Heart right ventricle (tissue), 16 donors: ENCODE results near the gene ARL16. TPM values are rescaled to one million over a fixed set of nuclear protein-coding genes. Genes with fewer than 3 reads are reported as not detected.

ENCODE experiments used
- ATAC-seq, 8 donors: fragments of 200-7000 bp; cut with Tn5 transposase; one replicate each; pipeline ENCODE4 v1.9.1; 2020; ENCODE audit warnings: mild to moderate bottlenecking in 8 of 8, moderate library complexity in 8 of 8, moderate number of reproducible peaks in 1 of 8
- DNase-seq, 2 donors: peaks; one replicate each; pipeline ENCODE4 v3.0.0-alpha.2; 2020
- H3K27ac ChIP-seq, 10 donors: fragments of 200-600 bp; sonication (generic) in 2 of 10; one replicate each; pipeline versions ENCODE4 v1.5.0 to v1.8.0; 2020 to 2022; ENCODE audit warnings: mild to moderate bottlenecking in 3 of 10
- H3K27me3 ChIP-seq, 7 donors: fragments of 200-600 bp; one replicate each; pipeline ENCODE4 v1.8.0; 2021 to 2022; ENCODE audit warnings: mild to moderate bottlenecking in 2 of 7
- H3K36me3 ChIP-seq, 9 donors: fragments of 200-600 bp; sonication (generic) in 1 of 9; one replicate each; pipeline versions ENCODE4 v1.5.0 to v1.8.0; 2020 to 2022; ENCODE audit warnings: mild to moderate bottlenecking in 2 of 9
- H3K4me1 ChIP-seq, 9 donors: fragments of 200-600 bp; sonication (generic) in 1 of 9; one replicate each; pipeline versions ENCODE4 v1.5.0 to v1.8.0; 2020 to 2022; ENCODE audit warnings: mild to moderate bottlenecking in 4 of 9
- H3K4me3 ChIP-seq, 10 donors: fragments of 200-600 bp; sonication (generic) in 2 of 10; one replicate each; pipeline versions ENCODE4 v1.5.0 to v1.8.0; 2020 to 2022; ENCODE audit warnings: mild to moderate bottlenecking in 7 of 10, moderate library complexity in 2 of 10
- H3K9me3 ChIP-seq, 11 donors: fragments of 200-600 bp in 10 of 11; sonication (generic) in 2 of 11; one replicate each; pipeline versions ENCODE4 v1.5.0 to v1.8.0; 2013 to 2022; ENCODE audit warnings: mild to moderate bottlenecking in 2 of 11, control low read depth in 1 of 11, moderate library complexity in 1 of 11
- WGBS, 2 donors: extraction: QIAGEN DNeasy Blood & Tissue Kit; methylation state at CpG; one replicate each; pipeline ENCODE4 v1.1.7; 2013; ENCODE audit warnings: inconsistent platforms in 1 of 2; 5-methylcytosine and 5-hydroxymethylcytosine counted together
- intact Hi-C, 10 donors: fragments of 100-400 bp; cut with DNase I; formaldehyde crosslinking; loops; one replicate each; pipeline versions ENCODE4 v1.11.1 to v1.14.2; 2022
- polyA plus RNA-seq, 2 donors: library from polyadenylated mRNA; stranded (reverse); fragments of 200-250 nt; gene quantifications; one replicate each; pipeline ENCODE4 v1.2.3, GENCODE V29; 2013
- total RNA-seq, 10 donors: library from RNA; stranded (reverse); fragmentation: NEBNext Ultra II Directional in 3 of 10; extraction: Animal tissue kit (Norgen Biotek cat#: 25700) in 3 of 10; gene quantifications; one replicate each; pipeline versions ENCODE4 v1.2.1 to v1.2.4, GENCODE V29; 2021 to 2023
- TF ChIP-seq, protein P1 (sequence below), 9 donors: fragments of 200-600 bp; sonication (generic) in 2 of 9; IDR thresholded peaks; one replicate each; pipeline versions ENCODE4 v1.5.0 to v1.8.0; 2021 to 2022; ENCODE audit warnings: antibody characterized with exemption in 9 of 9, mild to moderate bottlenecking in 5 of 9, moderate library complexity in 1 of 9
- donor health status: Arrhythmogenic right ventricular cardiomyopathy.
- donor health status: ischemic (EF 13 %, LVEDD 7.1; RV severe dilation, severe dysfunction).
- donor health status: healthy with polysubstance abuse.
- donor health status: DM: no; HTN: yes; CAD: no.
- donor health status: DM: no; HTN: no; CAD: no.
- donor health status: ischemic (EF 25% LVEDD 6.9; RV normal size, moderate dysfunction).
- donor health status: ischemic (EF 25% LVEDD 5.7; RV mildly dilated, moderate dysfunction).
- donor health status: healthy.
- donor health status: DM: yes; HTN: yes; CAD: no.
- donor health status: Ischemic cardiomyopathy.
- donor health status: ischemic (EF 35%, LVEDD 5.7; RV mildly dilated, moderate dysfunction).
- donor health status: nonischemic (EF 11% LVEDD 7.7; RV severe dilation, severe dysfunction).
- donor health status: DM: yes; HTN: yes; CAD: no.
- donor health status: PGD.
- donor health status: ischemic (EF 29% LVEDD 5.4; RV normal size, mild dysfunction).
- donor health status: nonischemic (EF 23%, LVEDD 6.1; RV moderate dilation, normal function).

The ARL16 gene
- total and polyA plus RNA-seq, 12 donors: 11.1 to 41.2 (median 16.7) TPM

DNA sequence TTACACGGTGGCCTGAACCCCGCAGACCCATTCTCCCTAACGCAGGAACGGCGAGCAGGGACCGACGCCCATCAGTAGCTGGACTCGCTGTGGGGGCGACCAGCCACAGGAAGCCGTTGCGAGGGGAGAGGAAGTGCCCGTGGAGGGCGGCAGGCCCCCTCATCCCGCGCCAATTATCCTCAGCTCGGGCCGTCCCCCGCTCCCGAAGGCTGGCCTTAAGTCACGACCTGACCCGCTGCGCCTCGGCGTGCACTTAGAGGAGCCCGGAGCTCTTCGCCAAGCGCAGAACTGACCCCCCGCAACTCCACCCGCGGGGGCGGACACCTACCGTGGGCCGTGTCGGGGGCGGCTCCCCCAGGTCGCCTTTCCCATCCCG, 401 bp downstream of the ARL16 start:
- no peaks in the 10 kb centered on the region for H3K9me3 ChIP-seq
- intact Hi-C loops: loop anchor here in 1 of 10 donors (1.0 kb wide), 1 partner anchor 17 kb away; the partner anchor contains the start of genes CCDC137 and OXLD1
- H3K4me3 ChIP-seq: peak overlapping the region; percentile 64 to 100 (median 95)
- DNase-seq (no peak), ATAC-seq (peak in 7 of 8 donors; percentile 2 to 29 (median 16))
- no peaks in the 10 kb centered on the region for H3K27me3 ChIP-seq
- 0 to 1% methylated on average over 37 of the region's 37 CpGs for WGBS, 2 donors
- peak overlapping the region in 9 of 10 donors; percentile 56 to 96 (median 91) for H3K27ac ChIP-seq
- H3K4me1 ChIP-seq: peaks cover 15 to 57% (median 32%) of the 10 kb centered on the region in 9 donors
- H3K36me3 ChIP-seq: peaks cover 0 to 46% (median 19%) of the 10 kb centered on the region in 9 donors
- TF ChIP-seq, protein P1, sequence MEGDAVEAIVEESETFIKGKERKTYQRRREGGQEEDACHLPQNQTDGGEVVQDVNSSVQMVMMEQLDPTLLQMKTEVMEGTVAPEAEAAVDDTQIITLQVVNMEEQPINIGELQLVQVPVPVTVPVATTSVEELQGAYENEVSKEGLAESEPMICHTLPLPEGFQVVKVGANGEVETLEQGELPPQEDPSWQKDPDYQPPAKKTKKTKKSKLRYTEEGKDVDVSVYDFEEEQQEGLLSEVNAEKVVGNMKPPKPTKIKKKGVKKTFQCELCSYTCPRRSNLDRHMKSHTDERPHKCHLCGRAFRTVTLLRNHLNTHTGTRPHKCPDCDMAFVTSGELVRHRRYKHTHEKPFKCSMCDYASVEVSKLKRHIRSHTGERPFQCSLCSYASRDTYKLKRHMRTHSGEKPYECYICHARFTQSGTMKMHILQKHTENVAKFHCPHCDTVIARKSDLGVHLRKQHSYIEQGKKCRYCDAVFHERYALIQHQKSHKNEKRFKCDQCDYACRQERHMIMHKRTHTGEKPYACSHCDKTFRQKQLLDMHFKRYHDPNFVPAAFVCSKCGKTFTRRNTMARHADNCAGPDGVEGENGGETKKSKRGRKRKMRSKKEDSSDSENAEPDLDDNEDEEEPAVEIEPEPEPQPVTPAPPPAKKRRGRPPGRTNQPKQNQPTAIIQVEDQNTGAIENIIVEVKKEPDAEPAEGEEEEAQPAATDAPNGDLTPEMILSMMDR (IDR thresholded peaks at IDR 0.05): no peak

DNA sequence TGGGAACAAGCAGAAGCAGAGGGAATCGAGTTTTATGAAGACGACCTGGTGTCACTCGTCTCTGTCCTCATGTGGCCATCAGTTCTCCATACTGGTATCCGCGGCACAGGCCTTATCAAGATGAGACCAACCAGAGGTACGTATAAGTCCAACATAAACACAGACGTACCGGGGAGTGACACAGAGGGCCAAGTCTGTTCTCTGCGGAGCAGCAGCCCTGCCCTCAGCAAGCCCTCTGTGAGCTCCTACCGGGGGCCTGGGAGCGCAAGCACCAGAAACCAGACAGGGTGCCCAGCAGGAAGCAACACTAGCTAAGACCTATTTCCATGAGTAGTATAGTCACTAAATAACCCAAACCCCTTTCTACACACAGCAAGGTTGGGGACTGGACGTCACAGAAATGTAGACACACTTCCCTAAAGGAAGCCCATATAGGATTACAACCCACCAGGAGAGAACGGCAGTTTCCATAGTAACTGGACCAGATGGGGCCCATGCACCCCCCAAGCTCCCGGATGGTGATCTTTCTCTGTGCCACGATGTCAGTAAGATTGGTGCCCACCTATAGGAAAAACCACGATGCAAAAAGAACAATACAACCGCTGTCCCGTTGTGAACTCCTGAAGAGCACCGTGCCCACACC, 911 bp downstream of the ARL16 start:
- Histone ChIP-seq H3K9me3 (no peaks in the 10 kb centered on the region), H3K4me1 (peaks cover 15 to 57% (median 32%) of the 10 kb centered on the region in 9 donors), H3K36me3 (peaks cover 0 to 41% (median 15%) of the 10 kb centered on the region in 9 donors), H3K4me3 (peak overlapping the region; percentile 64 to 100 (median 95)), H3K27me3 (no peaks in the 10 kb centered on the region), H3K27ac (peak overlapping the region in 9 of 10 donors; percentile 56 to 96 (median 91))
- ATAC-seq (no peak), DNase-seq (no peak)
- intact Hi-C loops: loop anchor here in 1 of 10 donors (1.0 kb wide), 1 partner anchor 16 kb away; the partner anchor contains the start of genes CCDC137 and OXLD1
- TF ChIP-seq, protein P1 (IDR thresholded peaks at IDR 0.05): no peak
- 34 to 40% methylated on average over 19 of the region's 19 CpGs for WGBS, 2 donors

DNA sequence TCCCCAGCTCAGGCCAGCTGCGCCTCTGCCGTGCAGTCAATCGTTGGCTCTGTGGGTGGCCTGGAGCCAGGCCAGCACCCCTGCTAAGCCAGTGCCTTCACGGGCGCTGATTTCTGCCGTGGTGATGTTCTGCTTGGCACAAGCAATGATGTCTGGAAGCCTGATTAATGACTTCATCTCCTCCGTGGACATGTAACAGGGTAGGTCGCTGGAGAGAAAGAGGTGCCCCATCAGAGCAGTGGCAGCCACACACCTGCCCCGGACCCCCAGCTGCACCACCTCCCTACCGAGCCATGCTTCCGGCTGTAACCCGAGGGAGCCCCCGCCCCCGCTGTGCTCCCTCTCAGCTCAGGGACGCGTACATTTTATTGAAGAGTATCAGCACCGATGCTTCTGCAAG, 1.9 kb downstream of the ARL16 start:
- no peaks in the 10 kb centered on the region for H3K27me3 ChIP-seq
- DNase-seq (no peak), ATAC-seq (no peak)
- peaks cover 0 to 31% (median 5%) of the 10 kb centered on the region in 9 donors for H3K36me3 ChIP-seq
- TF ChIP-seq, protein P1 (IDR thresholded peaks at IDR 0.05): no peak
- 66 to 75% methylated on average over 17 of the region's 17 CpGs for WGBS, 2 donors
- no peak overlapping the region for H3K4me3 ChIP-seq
- no peaks in the 10 kb centered on the region for H3K9me3 ChIP-seq
- H3K27ac ChIP-seq: no peak overlapping the region
- intact Hi-C loops: no loop called here
- H3K4me1 ChIP-seq: peaks cover 15 to 57% (median 32%) of the 10 kb centered on the region in 9 donors

DNA sequence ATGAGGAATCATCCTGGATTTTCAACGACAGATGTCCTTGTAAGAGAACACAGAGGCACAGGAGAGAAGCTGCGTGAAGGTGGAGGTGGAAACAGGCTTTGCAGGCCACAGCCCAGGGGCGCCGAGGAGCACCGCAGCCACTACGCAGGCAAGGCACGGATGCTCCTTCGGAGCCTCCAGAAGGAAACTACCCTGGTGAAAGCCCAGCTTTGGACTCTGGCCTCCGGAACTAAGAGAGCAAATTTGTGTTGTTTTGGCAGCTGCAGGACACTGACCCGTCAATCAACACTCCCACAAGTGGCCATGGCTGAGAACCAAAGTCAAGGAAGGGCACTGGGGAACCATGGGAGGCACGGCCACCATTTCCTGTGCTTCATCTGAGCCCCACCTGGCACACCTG, 3.4 kb downstream of the ARL16 start:
- H3K4me1 ChIP-seq: peaks cover 10 to 44% (median 32%) of the 10 kb centered on the region in 9 donors
- DNase-seq (no peak), ATAC-seq (no peak)
- H3K27ac ChIP-seq: peak overlapping the region in 2 of 10 donors; percentile 27 to 49
- TF ChIP-seq, protein P1 (IDR thresholded peaks at IDR 0.05): no peak
- H3K36me3 ChIP-seq: peaks cover 0 to 20% (median 0%) of the 10 kb centered on the region in 9 donors
- 72 to 73% methylated on average over 11 of the region's 11 CpGs for WGBS, 2 donors
- H3K4me3 ChIP-seq: no peak overlapping the region
- no peaks in the 10 kb centered on the region for H3K9me3 ChIP-seq
- intact Hi-C loops: no loop called here
- no peaks in the 10 kb centered on the region for H3K27me3 ChIP-seq
